Adrenal gland (tissue), 5 donors: ENCODE results near the gene DLG2.

ENCODE experiments used
- CTCF ChIP-seq, 6 experiments: fragments of 450-650 bp in 4 of 6; fragments of 200-600 bp in 2 of 6; sonication (generic) in 1 of 6; IDR thresholded peaks; 1 replicate in 5 of 6; 2 replicates in 1 of 6; pipeline versions ENCODE4 v1.5.1 to v1.8.0; 2016 to 2021; ENCODE audit warnings: antibody characterized with exemption in 6 of 6, mild to moderate bottlenecking in 2 of 6, moderate library complexity in 1 of 6
- POLR2A ChIP-seq, 2 donors: fragments of 450-650 bp; IDR thresholded peaks; one replicate each; pipeline ENCODE4 v1.6.1; 2017; ENCODE audit warnings: antibody characterized with exemption in 2 of 2, mild to moderate bottlenecking in 2 of 2, moderate library complexity in 1 of 2
- donor health status: DM: no; HTN: no; CAD: no.

DNA sequence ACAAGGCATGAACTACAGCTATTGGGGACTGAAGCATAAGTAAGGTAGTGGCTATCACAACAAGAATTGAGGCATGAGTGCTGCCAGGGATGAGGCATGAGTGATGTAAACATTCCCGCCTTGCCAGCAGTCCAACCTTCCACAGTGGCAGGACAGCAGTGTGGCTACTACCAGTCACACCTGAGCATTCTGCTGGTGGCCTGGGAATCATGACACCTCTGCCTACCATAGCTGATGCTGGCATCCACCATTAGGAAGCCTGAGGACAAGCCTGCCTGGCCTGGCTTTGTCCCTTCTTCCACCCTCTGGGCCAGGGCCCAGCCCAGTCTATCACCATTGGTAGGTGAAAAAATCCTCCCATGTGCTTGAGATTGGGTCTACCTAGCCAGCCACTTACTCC lies 1628.2 kb downstream of the DLG2 start:
- TF ChIP-seq POLR2A (IDR thresholded peaks at IDR 0.05) (no peak), CTCF (IDR thresholded peaks at IDR 0.05) (no peak)
